PC-3 (cell line): ENCODE data around the gene SP3.

ENCODE experiments used
- EZH2 ChIP-seq: fragments of 300-600 bp; sonication (generic); IDR thresholded peaks from one replicate; pipeline ENCODE4 v1.6.1; 2017; ENCODE audit warnings: antibody characterized with exemption, mild to moderate bottlenecking, low read length; ENCODE audit not compliant: unreplicated experiment
- TF ChIP-seq, protein P1 (sequence below): fragments of 300-600 bp; sonication (generic); conservative IDR thresholded peaks from 2 replicates; pipeline ENCODE4 v1.5.1; 2017; ENCODE audit warnings: antibody characterized with exemption, low read depth, mild to moderate bottlenecking, low read length

DNA sequence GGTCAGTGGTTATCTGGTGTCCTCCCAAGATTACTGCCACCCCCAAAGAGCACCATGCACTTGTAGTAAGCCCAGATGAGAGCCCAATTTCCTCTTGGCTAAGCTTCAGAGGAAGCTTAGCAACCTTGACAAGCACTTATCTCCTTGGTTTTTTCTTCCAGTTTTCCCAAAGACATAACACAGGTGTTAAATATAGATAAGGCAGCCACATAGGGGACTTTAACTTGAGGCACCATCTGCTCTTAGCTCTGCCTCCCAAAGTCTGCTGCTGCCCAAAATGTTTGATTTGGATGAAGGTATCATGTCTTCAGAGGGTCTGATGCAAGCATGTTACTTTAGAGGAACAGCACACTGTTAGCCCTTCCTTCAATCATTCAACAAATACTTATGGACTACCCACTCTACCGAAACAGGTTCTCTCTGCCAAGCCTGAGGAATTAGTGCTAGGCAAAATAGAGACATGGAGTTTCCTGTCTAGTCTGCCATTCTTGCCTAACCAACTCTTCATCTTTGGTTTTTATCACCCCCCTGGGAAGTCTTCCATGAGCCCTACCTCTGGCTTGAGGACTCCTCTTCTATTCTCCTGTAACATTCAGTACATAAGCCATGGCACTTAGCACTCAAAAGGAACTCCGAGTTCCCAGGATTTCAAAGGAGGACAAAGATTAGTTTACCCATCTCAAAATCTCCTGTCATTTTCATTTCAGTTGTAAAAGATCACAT lies 73.7 kb downstream of the SP3 start:
- TF ChIP-seq EZH2 = no peak
- TF ChIP-seq, protein P1, sequence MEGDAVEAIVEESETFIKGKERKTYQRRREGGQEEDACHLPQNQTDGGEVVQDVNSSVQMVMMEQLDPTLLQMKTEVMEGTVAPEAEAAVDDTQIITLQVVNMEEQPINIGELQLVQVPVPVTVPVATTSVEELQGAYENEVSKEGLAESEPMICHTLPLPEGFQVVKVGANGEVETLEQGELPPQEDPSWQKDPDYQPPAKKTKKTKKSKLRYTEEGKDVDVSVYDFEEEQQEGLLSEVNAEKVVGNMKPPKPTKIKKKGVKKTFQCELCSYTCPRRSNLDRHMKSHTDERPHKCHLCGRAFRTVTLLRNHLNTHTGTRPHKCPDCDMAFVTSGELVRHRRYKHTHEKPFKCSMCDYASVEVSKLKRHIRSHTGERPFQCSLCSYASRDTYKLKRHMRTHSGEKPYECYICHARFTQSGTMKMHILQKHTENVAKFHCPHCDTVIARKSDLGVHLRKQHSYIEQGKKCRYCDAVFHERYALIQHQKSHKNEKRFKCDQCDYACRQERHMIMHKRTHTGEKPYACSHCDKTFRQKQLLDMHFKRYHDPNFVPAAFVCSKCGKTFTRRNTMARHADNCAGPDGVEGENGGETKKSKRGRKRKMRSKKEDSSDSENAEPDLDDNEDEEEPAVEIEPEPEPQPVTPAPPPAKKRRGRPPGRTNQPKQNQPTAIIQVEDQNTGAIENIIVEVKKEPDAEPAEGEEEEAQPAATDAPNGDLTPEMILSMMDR = no peak
